ENCODE data around the gene BCL2L12.
"Not testable (repeated sequence)": the region's sequence is repeated elsewhere in the genome, so short reads cannot be mapped to it uniquely, and the experiment has no call there.

BCL2L12 gene

DNA sequence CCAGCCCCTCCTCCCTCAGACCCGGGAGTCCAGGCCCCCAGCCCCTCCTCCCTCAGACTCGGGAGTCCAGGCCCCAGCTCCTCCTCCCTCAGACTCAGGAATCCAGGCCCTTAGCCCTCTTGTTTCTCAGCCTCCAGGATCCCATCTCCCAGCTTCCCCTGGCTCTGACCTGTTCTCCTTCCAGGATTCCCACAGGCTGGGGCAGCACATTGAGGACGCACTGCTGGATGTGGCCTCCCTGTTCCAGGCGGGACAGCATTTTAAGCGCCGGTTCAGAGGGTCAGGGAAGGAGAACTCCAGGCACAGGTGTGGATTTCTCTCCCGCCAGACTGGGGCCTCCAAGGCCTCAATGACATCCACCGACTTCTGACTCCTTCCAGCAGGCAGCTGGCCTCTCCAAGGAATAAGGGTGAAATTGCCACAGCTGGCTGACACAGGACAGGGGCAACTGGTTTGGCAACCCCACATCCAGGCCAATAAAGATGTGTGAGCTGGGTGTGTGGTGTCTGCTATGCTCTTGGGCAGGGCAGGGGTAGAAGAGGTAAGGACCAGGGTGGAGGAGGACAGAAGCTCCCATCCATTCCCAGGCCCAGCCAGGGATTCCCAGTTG is 47.6 kb downstream of the BCL2L12 start:
- no peak for DNase-seq

DNA sequence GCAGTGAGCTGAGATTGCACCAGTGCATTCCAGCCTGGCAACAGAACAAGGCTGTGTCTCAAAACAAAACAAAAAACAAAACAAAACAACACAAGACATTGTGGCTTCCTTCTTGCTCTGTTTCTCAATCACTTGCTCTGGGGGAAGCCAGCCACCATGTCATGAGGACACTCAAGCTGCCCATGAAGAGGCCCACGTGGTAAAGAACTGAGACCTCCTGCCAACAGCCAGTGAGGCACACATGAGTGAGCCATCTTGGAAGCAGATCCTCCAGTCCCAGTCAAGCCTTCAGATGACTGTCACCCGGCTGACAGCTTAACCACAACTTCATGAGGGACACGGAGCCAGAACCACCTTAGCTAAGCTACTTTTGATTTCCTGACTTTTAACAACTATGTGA is 50.4 kb downstream of the BCL2L12 start:
- no peak for DNase-seq

- no peak for DNase-seq
These were observed 52.8 kb downstream of the BCL2L12 start for GRCh38 chr19:49718511-49718910.

GRCh38 chr19:49718991-49719390 is 53.3 kb downstream of the BCL2L12 start:
- DNase-seq = no peak

DNA sequence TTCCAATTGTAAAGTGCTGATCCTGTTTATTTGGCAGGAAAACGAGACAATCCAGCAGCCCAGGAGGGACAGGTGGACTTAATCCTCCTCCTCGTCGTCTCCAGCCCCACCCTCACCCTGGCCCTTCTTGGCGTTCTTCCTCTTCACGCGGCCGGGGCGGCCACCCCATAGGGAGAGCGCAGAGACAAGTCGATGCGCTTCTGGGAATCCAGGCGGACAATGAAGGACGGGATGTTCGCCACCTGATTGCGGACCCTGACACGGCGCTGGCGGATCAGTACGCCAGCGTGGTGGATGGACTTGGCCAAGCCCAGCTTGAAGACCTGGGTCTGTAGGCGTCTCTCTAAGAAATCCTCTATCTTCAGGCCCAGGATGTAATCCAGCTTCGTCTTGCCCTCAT is 53.7 kb downstream of the BCL2L12 start:
- not testable (repeated sequence) for DNase-seq

All from NCI-H524 (cell line).